ENCODE measurements around the gene ZFP69B.

ZFP69B gene

GRCh38 chr1:40449684-40450494 is at the start of gene ZFP69B:
TSS of gene ZFP69B (plus strand) at chr1:40450476. CDS start at chr1:40450962, 486 bp downstream.
- peak; percentile 81 to 95 for DNase-seq (ENCODE audit: low spot score in 2 of 2)
- Histone ChIP-seq H3K27me3 (ENCODE audit: low read depth) (no peaks in the 10 kb centered on the region), H3K4me3 (peak within 1 kb of the TSS; percentile 56), H3K36me3 (replicated peaks) (no peaks in the 10 kb centered on the region), H3K4me1 (peaks cover 8% of the 10 kb centered on the region; the same call in 1 of the 2 replicates), H3K9me3 (peaks cover 15% of the 10 kb centered on the region; the same call in 1 of the 2 replicates)
- in situ Hi-C loops (cut with MboI; ENCODE audit: low sequenced_read_pairs) = no loop called here

DNA sequence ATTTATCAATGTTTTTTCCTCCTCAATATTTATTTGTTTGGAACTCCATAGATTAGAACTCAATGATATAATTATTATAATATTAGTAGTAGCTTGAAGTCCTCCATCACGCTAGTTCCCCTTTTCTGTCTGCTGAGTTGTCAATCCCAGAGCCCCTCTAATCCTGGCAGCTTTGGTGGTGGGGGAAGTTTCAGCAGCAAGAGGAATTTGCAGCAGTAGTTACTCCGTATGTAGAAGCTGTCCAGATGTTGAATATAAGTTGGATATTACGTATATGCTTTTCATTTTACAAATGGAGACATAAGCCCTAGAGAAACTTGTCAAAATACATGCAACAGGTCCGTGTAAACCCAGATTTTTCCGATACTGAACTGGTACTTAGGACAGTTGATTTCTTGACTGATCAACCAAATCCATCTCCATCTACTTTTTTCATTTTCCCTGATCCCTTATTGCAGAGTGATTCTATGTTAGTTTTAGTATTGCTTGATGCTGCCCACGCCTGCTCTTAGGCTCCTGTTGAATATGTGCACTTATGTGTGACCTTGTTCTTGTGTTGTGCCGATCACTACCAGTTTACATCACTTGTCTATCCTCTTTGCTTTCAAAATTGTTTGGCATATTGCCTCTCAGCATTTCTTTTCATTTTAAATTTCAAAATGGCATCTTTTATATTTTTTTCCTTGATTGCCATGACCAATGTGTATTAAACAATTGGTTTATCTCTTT is 48.6 kb upstream of the ZFP69B start:
- H3K9me3 ChIP-seq = no peaks in the 10 kb centered on the region
- no peaks in the 10 kb centered on the region for H3K36me3 ChIP-seq (replicated peaks)
- DNase-seq (ENCODE audit: low spot score in 2 of 2) = no peak
- no peak overlapping the region for H3K4me3 ChIP-seq
- peaks cover 3% of the 10 kb centered on the region; the same call in 1 of the 2 replicates for H3K4me1 ChIP-seq
- no peaks in the 10 kb centered on the region for H3K27me3 ChIP-seq (ENCODE audit: low read depth)
- in situ Hi-C loops (cut with MboI; ENCODE audit: low sequenced_read_pairs) = loop anchor here (10.0 kb wide), 1 partner anchor 257 kb away; no protein-coding TSS in a partner anchor

DNA sequence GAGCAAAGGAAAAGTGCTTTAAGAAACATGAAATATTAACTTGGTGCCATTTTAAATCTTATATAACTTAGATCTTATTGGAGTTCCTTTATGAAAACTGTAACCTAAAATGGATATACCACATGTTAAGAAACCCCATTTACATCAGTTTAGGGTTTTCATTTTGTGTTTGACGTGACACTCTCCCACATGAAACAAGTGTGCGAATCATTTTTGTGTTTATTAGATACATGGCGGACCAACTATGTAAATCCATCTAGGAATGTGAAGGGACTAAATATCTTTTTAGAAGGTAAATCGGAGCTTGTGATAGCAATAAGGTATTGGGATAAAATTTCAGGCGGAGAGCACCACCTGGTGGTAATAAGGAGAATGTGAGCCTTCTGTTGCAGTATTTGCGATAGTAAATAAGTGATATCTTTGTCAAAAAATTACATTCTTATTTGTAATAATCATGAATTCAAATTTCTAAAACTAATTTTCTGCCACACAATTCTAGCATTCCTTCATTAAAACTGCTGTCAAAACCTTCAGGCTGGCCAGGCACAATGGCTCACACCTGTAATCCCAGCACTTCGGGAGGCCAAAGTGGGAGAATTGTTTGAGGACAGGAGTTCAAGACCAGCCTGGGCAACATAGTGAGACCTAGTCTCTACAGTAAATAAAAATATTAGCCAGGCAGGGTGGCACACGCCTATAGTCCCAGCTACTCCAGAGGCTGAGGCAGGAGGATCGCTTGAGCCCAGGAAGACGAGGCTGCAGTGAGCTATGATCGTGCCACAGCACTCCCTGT is 45.4 kb upstream of the ZFP69B start:
- Histone ChIP-seq H3K4me3 (no peak overlapping the region), H3K36me3 (replicated peaks) (no peaks in the 10 kb centered on the region), H3K27me3 (ENCODE audit: low read depth) (no peaks in the 10 kb centered on the region), H3K4me1 (peaks cover 12% of the 10 kb centered on the region), H3K9me3 (no peaks in the 10 kb centered on the region)
- in situ Hi-C loops (cut with MboI; ENCODE audit: low sequenced_read_pairs) = loop anchor here (10.0 kb wide), 1 partner anchor 260 kb away; no protein-coding TSS in a partner anchor
- peak; percentile 36 to 66 for DNase-seq (ENCODE audit: low spot score in 2 of 2)

- DNase-seq (ENCODE audit: low spot score in 2 of 2) = peak in 1 of 2 experiments; percentile 1
- Histone ChIP-seq H3K36me3 (replicated peaks) (peaks cover 3% of the 10 kb centered on the region; the same call in 1 of the 2 replicates), H3K4me3 (no peak overlapping the region), H3K9me3 (no peaks in the 10 kb centered on the region), H3K27me3 (ENCODE audit: low read depth) (no peaks in the 10 kb centered on the region), H3K4me1 (peaks cover 16% of the 10 kb centered on the region)
- in situ Hi-C loops (cut with MboI; ENCODE audit: low sequenced_read_pairs) = loop anchor here (10.0 kb wide), 1 partner anchor 261 kb away; no protein-coding TSS in a partner anchor
Measured at GRCh38 chr1:40405812-40406211, 44.5 kb upstream of the ZFP69B start.

DNA sequence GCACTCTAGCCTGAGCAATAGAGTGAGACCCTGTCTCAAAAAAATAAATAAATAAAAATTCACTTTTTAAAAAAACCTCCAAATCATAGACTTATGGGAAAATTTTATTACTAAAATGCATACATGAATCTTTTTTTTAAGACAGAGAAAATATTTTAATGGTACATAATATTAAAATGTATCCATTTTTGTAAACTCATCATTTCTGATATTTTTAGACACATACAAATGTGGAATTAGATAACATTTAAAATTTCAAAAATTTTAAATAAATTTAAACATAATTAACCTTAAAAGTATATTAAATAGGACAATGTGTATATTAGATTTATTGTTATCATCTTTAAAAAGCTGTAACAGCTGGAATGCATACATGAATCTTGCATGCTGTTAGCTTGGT is 42.8 kb upstream of the ZFP69B start:
- Histone ChIP-seq H3K9me3 (no peaks in the 10 kb centered on the region), H3K4me3 (no peak overlapping the region), H3K27me3 (ENCODE audit: low read depth) (no peaks in the 10 kb centered on the region), H3K4me1 (peaks cover 16% of the 10 kb centered on the region), H3K36me3 (replicated peaks) (peaks cover 6% of the 10 kb centered on the region; the same call in 1 of the 2 replicates)
- in situ Hi-C loops (cut with MboI; ENCODE audit: low sequenced_read_pairs) = loop anchor here (10.0 kb wide), 1 partner anchor 263 kb away; no protein-coding TSS in a partner anchor
- DNase-seq (ENCODE audit: low spot score in 2 of 2) = no peak

DNA sequence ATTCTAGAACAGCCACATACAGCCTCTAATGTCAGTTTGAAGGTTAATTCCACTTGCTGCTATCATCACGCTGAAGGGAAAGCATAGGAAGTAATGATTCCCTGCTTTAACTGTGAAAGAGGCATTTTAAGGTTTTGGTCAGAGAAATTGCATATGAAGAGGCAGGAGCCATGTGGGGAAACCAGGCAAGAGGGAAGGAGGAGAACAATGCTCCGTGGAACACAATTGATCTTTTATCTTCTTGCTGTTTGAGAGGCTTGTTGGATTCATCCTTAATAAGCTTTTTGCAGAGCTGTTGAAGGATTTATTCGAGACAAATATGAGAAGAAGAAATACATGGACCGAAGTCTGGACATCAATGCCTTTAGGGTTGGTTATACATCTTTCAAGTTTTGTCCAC is 40.8 kb upstream of the ZFP69B start:
- Histone ChIP-seq H3K36me3 (replicated peaks) (peaks cover 6% of the 10 kb centered on the region), H3K4me3 (no peak overlapping the region), H3K9me3 (no peaks in the 10 kb centered on the region), H3K4me1 (peaks cover 15% of the 10 kb centered on the region), H3K27me3 (ENCODE audit: low read depth) (no peaks in the 10 kb centered on the region)
- DNase-seq (ENCODE audit: low spot score in 2 of 2) = peak; percentile 46 to 82
- in situ Hi-C loops (cut with MboI; ENCODE audit: low sequenced_read_pairs) = loop anchor here (10.0 kb wide), 1 partner anchor 265 kb away; no protein-coding TSS in a partner anchor

DNA sequence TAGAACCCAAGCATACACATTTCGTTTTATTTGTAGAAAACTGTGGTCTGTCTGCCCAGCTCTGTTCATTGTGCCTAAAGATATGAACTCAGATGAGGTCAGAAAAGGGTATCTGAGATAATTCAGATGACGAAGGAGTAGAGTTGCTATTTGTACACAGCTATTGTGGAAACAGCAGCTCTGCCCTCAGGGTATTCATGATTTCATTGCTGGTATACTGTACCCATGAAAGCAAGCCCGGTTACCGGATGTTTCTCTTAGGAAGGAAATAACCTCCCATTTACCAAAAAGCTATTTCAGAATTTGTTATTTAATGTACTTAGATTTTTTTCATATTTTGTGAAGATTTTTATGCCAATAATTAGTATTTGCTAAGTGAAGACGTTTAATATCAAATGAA is 39.0 kb upstream of the ZFP69B start:
- no peak for DNase-seq (ENCODE audit: low spot score in 2 of 2)
- Histone ChIP-seq H3K9me3 (no peaks in the 10 kb centered on the region), H3K36me3 (replicated peaks) (peaks cover 17% of the 10 kb centered on the region), H3K4me3 (no peak overlapping the region), H3K27me3 (ENCODE audit: low read depth) (no peaks in the 10 kb centered on the region), H3K4me1 (peaks cover 13% of the 10 kb centered on the region)
- in situ Hi-C loops (cut with MboI; ENCODE audit: low sequenced_read_pairs) = no loop called here

- in situ Hi-C loops (cut with MboI; ENCODE audit: low sequenced_read_pairs) = no loop called here
- Histone ChIP-seq H3K27me3 (ENCODE audit: low read depth) (no peaks in the 10 kb centered on the region), H3K4me3 (no peak overlapping the region), H3K9me3 (no peaks in the 10 kb centered on the region), H3K4me1 (peaks cover 13% of the 10 kb centered on the region), H3K36me3 (replicated peaks) (peaks cover 20% of the 10 kb centered on the region)
- DNase-seq (ENCODE audit: low spot score in 2 of 2) = no peak
Measured at GRCh38 chr1:40411843-40412242, 38.4 kb upstream of the ZFP69B start.

GRCh38 chr1:40413527-40414252 is 36.6 kb upstream of the ZFP69B start:
- no peaks in the 10 kb centered on the region for H3K27me3 ChIP-seq (ENCODE audit: low read depth)
- no peak overlapping the region for H3K4me3 ChIP-seq
- H3K4me1 ChIP-seq = peaks cover 12% of the 10 kb centered on the region
- peaks cover 25% of the 10 kb centered on the region for H3K36me3 ChIP-seq (replicated peaks)
- in situ Hi-C loops (cut with MboI; ENCODE audit: low sequenced_read_pairs) = no loop called here
- H3K9me3 ChIP-seq = no peaks in the 10 kb centered on the region
- DNase-seq (ENCODE audit: low spot score in 2 of 2) = no peak

DNA sequence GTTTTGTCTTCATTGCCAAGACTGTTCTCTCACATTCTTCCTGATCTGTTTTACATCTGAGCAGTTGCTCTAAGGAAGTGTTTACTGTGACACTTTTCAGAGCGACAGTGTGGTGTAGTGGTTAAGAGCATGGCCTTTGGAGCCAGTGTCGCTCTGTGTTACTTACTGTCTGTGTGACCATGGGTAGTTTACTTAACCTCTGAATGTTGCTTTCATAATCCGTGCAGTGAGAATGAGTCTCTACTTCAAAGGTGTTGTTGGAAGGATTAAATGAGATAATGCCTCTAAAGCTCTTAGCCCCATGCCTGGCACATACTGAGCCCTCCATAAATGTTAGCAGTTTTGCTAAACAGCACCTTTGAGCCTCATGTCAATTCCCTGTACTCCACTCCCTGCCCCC is 35.9 kb upstream of the ZFP69B start:
- in situ Hi-C loops (cut with MboI; ENCODE audit: low sequenced_read_pairs) = no loop called here
- Histone ChIP-seq H3K4me1 (peaks cover 5% of the 10 kb centered on the region), H3K4me3 (no peak overlapping the region), H3K36me3 (replicated peaks) (peaks cover 28% of the 10 kb centered on the region), H3K27me3 (ENCODE audit: low read depth) (no peaks in the 10 kb centered on the region), H3K9me3 (no peaks in the 10 kb centered on the region)
- DNase-seq (ENCODE audit: low spot score in 2 of 2) = no peak

GRCh38 chr1:40416709-40417108 is 33.6 kb upstream of the ZFP69B start:
- Histone ChIP-seq H3K27me3 (ENCODE audit: low read depth) (no peaks in the 10 kb centered on the region), H3K4me3 (no peak overlapping the region), H3K4me1 (no peaks in the 10 kb centered on the region), H3K36me3 (replicated peaks) (peaks cover 26% of the 10 kb centered on the region), H3K9me3 (no peaks in the 10 kb centered on the region)
- in situ Hi-C loops (cut with MboI; ENCODE audit: low sequenced_read_pairs) = no loop called here
- DNase-seq (ENCODE audit: low spot score in 2 of 2) = no peak

DNA sequence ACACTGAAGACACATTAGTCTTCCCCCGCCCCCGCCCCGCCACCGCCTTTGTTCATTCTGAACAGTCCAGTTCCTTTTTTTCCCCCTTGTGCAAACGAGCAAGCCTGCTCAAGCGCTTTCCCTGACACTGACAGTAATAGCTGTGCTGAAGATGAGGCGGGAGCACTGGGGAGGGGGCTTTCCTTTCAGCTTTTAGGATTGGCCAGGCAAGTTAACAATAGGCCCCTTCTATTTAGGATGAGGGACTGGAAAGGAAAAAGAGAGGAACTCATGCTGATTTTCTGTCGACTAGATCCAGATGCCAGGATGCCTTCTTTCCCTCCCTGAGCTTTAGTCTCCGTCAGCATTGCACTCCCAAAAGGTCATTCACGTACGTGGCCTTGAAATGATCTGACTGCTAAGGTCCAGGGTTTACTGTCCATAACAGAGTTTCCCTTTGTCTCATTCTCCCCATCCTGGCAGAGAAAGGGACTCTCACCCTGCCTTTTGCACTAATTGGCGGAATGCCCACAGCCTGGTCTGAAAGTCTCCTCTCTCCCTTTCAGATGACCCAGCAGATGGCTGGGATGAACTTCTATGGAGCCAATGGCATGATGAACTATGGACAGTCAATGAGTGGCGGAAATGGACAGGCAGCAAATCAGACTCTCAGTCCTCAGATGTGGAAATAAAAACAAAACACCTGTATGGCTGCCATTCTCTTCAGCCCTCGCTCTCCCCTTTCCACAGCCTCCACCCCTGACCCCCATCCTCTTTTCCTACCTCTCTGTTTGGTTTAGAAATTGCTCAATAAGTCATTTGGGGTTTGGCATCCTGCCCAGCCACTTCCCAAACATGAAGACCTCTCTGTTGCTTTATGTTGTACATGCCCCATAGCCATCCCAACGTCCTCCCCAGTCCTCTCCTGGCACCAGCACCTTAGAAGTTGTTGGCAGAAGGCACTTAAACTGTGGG is 28.6 kb upstream of the ZFP69B start:
- Histone ChIP-seq H3K9me3 (no peaks in the 10 kb centered on the region), H3K4me3 (no peak overlapping the region), H3K36me3 (replicated peaks) (peaks cover 13% of the 10 kb centered on the region), H3K27me3 (ENCODE audit: low read depth) (no peaks in the 10 kb centered on the region), H3K4me1 (no peaks in the 10 kb centered on the region)
- DNase-seq (ENCODE audit: low spot score in 2 of 2) = no peak
- in situ Hi-C loops (cut with MboI; ENCODE audit: low sequenced_read_pairs) = no loop called here

All from HAP-1 (cell line).